K562 (cell line): ENCODE data around the gene INTS1. TPM values are rescaled to one million over a fixed set of nuclear protein-coding genes. Genes with fewer than 3 reads are reported as not detected.

Experiments
- ATF7 ChIP-seq: fragments of 450-650 bp; IDR thresholded peaks from 2 replicates; pipeline ENCODE4 v1.7.1; 2014; ENCODE audit warnings: mild to moderate bottlenecking, moderate library complexity
- CBFA2T2 ChIP-seq: fragments of 450-650 bp; conservative IDR thresholded peaks from 2 replicates; pipeline ENCODE4 v1.6.1; 2017; ENCODE audit warnings: mild to moderate bottlenecking
- DMBX1 ChIP-seq: fragments of 250-450 bp; sonication (Bioruptor Pico); IDR thresholded peaks from 2 replicates; pipeline ENCODE4 v1.8.0; 2022; ENCODE audit warnings: inconsistent platforms, mild to moderate bottlenecking, moderate library complexity, borderline replicate concordance
- E2F3 ChIP-seq: fragments of 250-450 bp; sonication (Bioruptor Pico); IDR thresholded peaks from 2 replicates; pipeline ENCODE4 v1.4.0; 2020; ENCODE audit warnings: mild to moderate bottlenecking
- FOXA1 ChIP-seq: fragments of 450-650 bp; IDR thresholded peaks from 2 replicates; pipeline ENCODE4 v1.6.1; 2016; ENCODE audit warnings: mild to moderate bottlenecking, borderline replicate concordance
- FOXK1 ChIP-seq: sonication (generic); formaldehyde crosslinking; IDR thresholded peaks from 2 replicates; pipeline ENCODE4 v1.8.0; 2022; ENCODE audit warnings: missing genetic modification reagents, mild to moderate bottlenecking, borderline replicate concordance
- HCFC1 ChIP-seq: IDR thresholded peaks from 2 replicates; pipeline ENCODE4 v1.6.1; 2012; ENCODE audit warnings: low read depth, low read length, improper control_type of control experiment
- HMBOX1 ChIP-seq: sonication (generic); IDR thresholded peaks from 2 replicates; pipeline ENCODE4 v1.6.1; 2016
- MBD2 ChIP-seq: sonication (generic); IDR thresholded peaks from 2 replicates; pipeline ENCODE4 v1.6.1; 2016; ENCODE audit warnings: low read depth, borderline replicate concordance
- RAD51 ChIP-seq: fragments of 450-650 bp; IDR thresholded peaks from 2 replicates; pipeline ENCODE4 v1.7.1; 2016; ENCODE audit warnings: low read depth, mild to moderate bottlenecking, borderline replicate concordance
- RBM15 ChIP-seq: fragments of 200-400 bp; formaldehyde crosslinking; IDR thresholded peaks from 2 replicates; pipeline ENCODE4 v1.6.1; 2018; ENCODE audit warnings: mild to moderate bottlenecking, low read length, moderate library complexity; ENCODE audit not compliant: insufficient read depth
- STAT6 ChIP-seq: sonication (generic); formaldehyde crosslinking; IDR thresholded peaks from 2 replicates; pipeline ENCODE4 v1.8.1; 2023; ENCODE audit warnings: mild to moderate bottlenecking, missing genetic modification reagents
- TFAP4 ChIP-seq: sonication (generic); formaldehyde crosslinking; IDR thresholded peaks from 2 replicates; pipeline ENCODE4 v1.8.0; 2022; ENCODE audit warnings: missing genetic modification reagents, mild to moderate bottlenecking, moderate library complexity, borderline replicate concordance
- TRIM28 ChIP-seq: fragments of 450-650 bp; IDR thresholded peaks from 2 replicates; pipeline ENCODE4 v1.6.1; 2017
- TSHZ1 ChIP-seq: fragments of 250-450 bp; sonication (Bioruptor Pico); IDR thresholded peaks from 2 replicates; pipeline ENCODE4 v1.4.0; 2020; ENCODE audit warnings: mild to moderate bottlenecking, moderate library complexity
- ZFX ChIP-seq: sonication (generic); formaldehyde crosslinking; IDR thresholded peaks from 2 replicates; pipeline ENCODE4 v1.8.0; 2022; ENCODE audit warnings: mild to moderate bottlenecking, missing genetic modification reagents, moderate library complexity
- ZNF263 ChIP-seq: sonication (generic); formaldehyde crosslinking; IDR thresholded peaks from 2 replicates; pipeline ENCODE4 v1.8.0; 2022; ENCODE audit warnings: mild to moderate bottlenecking, missing genetic modification reagents, borderline replicate concordance
- polyA plus RNA-seq, 8 experiments: library from polyadenylated mRNA; depleted of rRNA in 4 of 8; stranded (reverse) in 5 of 8; unstranded in 3 of 8; fragments of >200 nt; fragmentation: Nextera tagmentation in 2 of 8; fragmentation: Illumina TruSeq in 1 of 8; extraction: Ambion mirVana in 2 of 8; extraction: Trizol in 1 of 8; gene quantifications; 2 replicates each; pipeline versions ENCODE4 v1.2.1 to v1.2.3, GENCODE V29; 2011 to 2014; ENCODE audit warnings: inconsistent platforms in 1 of 8, missing spikeins in 1 of 8
- total RNA-seq, 7 experiments: library from RNA; depleted of rRNA in 6 of 7; stranded (reverse); fragments of >200 nt in 6 of 7; fragmentation: Illumina TruSeq in 2 of 7; extraction: Trizol in 2 of 7; gene quantifications; 2 replicates each; pipeline versions ENCODE4 v1.2.1 to v1.2.3, GENCODE V29; 2011 to 2021; ENCODE audit warnings: low replicate concordance in 1 of 7

The INTS1 gene
- total and polyA plus RNA-seq, 9 of the 15 experiments (the other 6 are each of a cell fraction or from before 2014, with no cell fraction given): 0.34 to 119 (median 18.5) TPM

- no peak for TF ChIP-seq STAT6 (CRISPR knock-in tag)
- TF ChIP-seq ZNF263 (CRISPR knock-in tag): 0 out of 2 replicates have a peak, but pooled peaks have one; percentile 25
- no peak for TF ChIP-seq ZFX
- TF ChIP-seq HMBOX1: no peak
- peak; percentile 73 for TF ChIP-seq TFAP4 (CRISPR knock-in tag)
- TF ChIP-seq TRIM28: 0 out of 2 replicates have a peak, but pooled peaks have one; percentile 19
- TF ChIP-seq MBD2: peak; percentile 78
- TF ChIP-seq FOXA1: no peak
- TF ChIP-seq DMBX1 (CRISPR knock-in tag): no peak
- 0 out of 2 replicates have a peak, but pooled peaks have one; percentile 29 for TF ChIP-seq FOXK1 (CRISPR knock-in tag)
- 0 out of 2 replicates have a peak, but pooled peaks have one; percentile 27 for TF ChIP-seq ATF7
- peak; percentile 68 for TF ChIP-seq CBFA2T2
- peak; percentile 93 for TF ChIP-seq RAD51
- TF ChIP-seq E2F3 (CRISPR knock-in tag): no peak
- peak; percentile 95 for TF ChIP-seq HCFC1
- TF ChIP-seq TSHZ1 (CRISPR knock-in tag): no peak
- TF ChIP-seq RBM15: no peak
These were observed 78.7 kb downstream of the INTS1 start (continued) for GRCh38 chr7:1425292-1426136.
